IMR-90 (cell line): ENCODE data around the gene GALNT6. TPM values are rescaled to one million over a fixed set of nuclear protein-coding genes. Genes with fewer than 3 reads are reported as not detected.

Experiments used
- ATAC-seq: fragments of 200-7000 bp; cut with Tn5 transposase; 2 replicates; pipeline ENCODE4 v1.9.1; 2020; ENCODE audit warnings: low read depth, mild to moderate bottlenecking, moderate library complexity
- BruUV-seq: library from RNA; stranded (reverse); fragments of 400-500 nt; replicated peaks from 2 replicates; lab custom pipeline; 2021; lab: Mats Ljungman, UMichigan
- CTCF ChIA-PET: fragments of 300-600 bp; formaldehyde crosslinking; extraction: SDS; loops from one replicate; lab custom pipeline; 2021; ENCODE audit warnings: antibody characterized with exemption; lab: Yijun Ruan, JAX
- POLR2A ChIA-PET: fragments of 300-600 bp; sonication (Branson Sonifier 250); formaldehyde crosslinking; loops from one replicate; lab custom pipeline; 2022; ENCODE audit warnings: antibody characterized with exemption; ENCODE audit not compliant: unreplicated experiment; lab: Charles Lee
- DNase-seq: peaks from one replicate; pipeline ENCODE4 v3.0.0; 2013
- H2AFZ ChIP-seq: replicated peaks from 2 replicates; pipeline ENCODE3; 2013; ENCODE audit warnings: low read length, mild to moderate bottlenecking; ENCODE audit not compliant: poor library complexity
- H2AK5ac ChIP-seq: 2 replicates; pipeline ENCODE4 v1.6.1; 2013; ENCODE audit warnings: low read depth, low read length, inconsistent platforms
- H2AK9ac ChIP-seq: replicated peaks from 2 replicates; pipeline ENCODE3; 2013; ENCODE audit warnings: mild to moderate bottlenecking, low read depth, low read length, moderate library complexity; ENCODE audit not compliant: poor library complexity
- H2BK120ac ChIP-seq: 2 replicates; pipeline ENCODE4 v1.6.1; 2013; ENCODE audit warnings: low read depth, low read length, inconsistent platforms
- H2BK15ac ChIP-seq: 3 replicates; pipeline ENCODE4 v1.6.1; 2013; ENCODE audit warnings: low read depth, low read length, inconsistent platforms
- H2BK20ac ChIP-seq: 2 replicates; pipeline ENCODE4 v1.6.1; 2013; ENCODE audit warnings: low read depth, mild to moderate bottlenecking, inconsistent platforms, low read length, moderate library complexity
- H2BK5ac ChIP-seq: 2 replicates; pipeline ENCODE4 v1.6.1; 2013; ENCODE audit warnings: mild to moderate bottlenecking, low read depth, low read length, inconsistent platforms; ENCODE audit not compliant: poor library complexity, severe bottlenecking
- H3K14ac ChIP-seq: replicated peaks from 2 replicates; pipeline ENCODE4 v1.6.1; 2013; ENCODE audit warnings: low read depth, low read length, inconsistent platforms
- H3K18ac ChIP-seq: 2 replicates; pipeline ENCODE4 v1.6.1; 2013; ENCODE audit warnings: low read depth, low read length, control low read depth
- H3K23ac ChIP-seq: 2 replicates; pipeline ENCODE4 v1.6.1; 2013; ENCODE audit warnings: low read depth, low read length, inconsistent platforms
- H3K27ac ChIP-seq: 2 replicates; pipeline ENCODE4 v1.5.1; 2013; ENCODE audit warnings: mild to moderate bottlenecking, control low read depth, low read length; ENCODE audit not compliant: insufficient read depth
- H3K27me3 ChIP-seq: 2 replicates; pipeline ENCODE4 v1.6.1; 2013; ENCODE audit warnings: low read length; ENCODE audit not compliant: control insufficient read depth, insufficient read depth
- H3K36me3 ChIP-seq: 2 replicates; pipeline ENCODE4 v1.6.1; 2013; ENCODE audit warnings: low read length, mixed read lengths; ENCODE audit not compliant: control insufficient read depth, insufficient read depth
- H3K4ac ChIP-seq: 2 replicates; pipeline ENCODE4 v1.6.1; 2013; ENCODE audit warnings: low read depth, low read length, inconsistent platforms
- H3K4me1 ChIP-seq: 2 replicates; pipeline ENCODE4 v1.6.1; 2013; ENCODE audit warnings: low read length, mixed read lengths; ENCODE audit not compliant: control insufficient read depth, insufficient read depth
- H3K4me2 ChIP-seq: 2 replicates; pipeline ENCODE4 v1.6.1; 2013; ENCODE audit warnings: low read depth, mild to moderate bottlenecking, control low read depth, low read length, moderate library complexity
- H3K4me3 ChIP-seq: 2 replicates; pipeline ENCODE4 v1.5.1; 2013; ENCODE audit warnings: low read depth, mild to moderate bottlenecking, control low read depth, low read length, moderate library complexity; ENCODE audit not compliant: insufficient read depth
- H3K56ac ChIP-seq: 2 replicates; pipeline ENCODE4 v1.6.1; 2013; ENCODE audit warnings: low read length, inconsistent platforms; ENCODE audit not compliant: insufficient read depth; ENCODE audit errors: extremely low read depth
- H3K79me1 ChIP-seq, 2 experiments: 2 replicates each; pipeline ENCODE4 v1.6.1; 2013; ENCODE audit warnings: low read length in 2 of 2, inconsistent platforms in 1 of 2, low read depth in 1 of 2
- H3K9ac ChIP-seq: 2 replicates; pipeline ENCODE4 v1.6.1; 2013; ENCODE audit warnings: low read depth, low read length, control low read depth
- H3K9me1 ChIP-seq: 2 replicates; pipeline ENCODE4 v1.6.1; 2013; ENCODE audit warnings: low read length, inconsistent platforms; ENCODE audit not compliant: insufficient read depth
- H3K9me3 ChIP-seq: 2 replicates; pipeline ENCODE4 v1.6.1; 2013; ENCODE audit warnings: low read length; ENCODE audit not compliant: control insufficient read depth, insufficient read depth
- H4K20me1 ChIP-seq: 2 replicates; pipeline ENCODE4 v1.6.1; 2013; ENCODE audit warnings: low read length, inconsistent platforms; ENCODE audit not compliant: insufficient read depth
- H4K5ac ChIP-seq: 2 replicates; pipeline ENCODE4 v1.6.1; 2013; ENCODE audit warnings: mild to moderate bottlenecking, low read depth, low read length, control low read depth
- H4K8ac ChIP-seq, 2 experiments: 2 replicates each; pipeline ENCODE4 v1.6.1; 2013; ENCODE audit warnings: low read depth in 2 of 2, low read length in 2 of 2, control low read depth in 1 of 2, inconsistent platforms in 1 of 2
- H4K91ac ChIP-seq: 2 replicates; pipeline ENCODE4 v1.6.1; 2013; ENCODE audit warnings: low read depth, low read length, inconsistent platforms; ENCODE audit not compliant: insufficient read depth
- CTCF ChIP-seq: conservative IDR thresholded peaks from 2 replicates; pipeline ENCODE4 v1.5.1; 2012; ENCODE audit warnings: mild to moderate bottlenecking, low read depth, low read length, improper control_type of control experiment
- POLR2A ChIP-seq: IDR thresholded peaks from 2 replicates; pipeline ENCODE4 v1.6.1; 2012; ENCODE audit warnings: mild to moderate bottlenecking, low read depth, low read length
- USF2 ChIP-seq: fragments of 150-350 bp; IDR thresholded peaks from 2 replicates; pipeline ENCODE4 v1.6.1; 2017; ENCODE audit warnings: mild to moderate bottlenecking, antibody characterized with exemption, low read length, low read depth
- WGBS, 2 experiments: methylation state at CpG; one replicate each; pipeline versions ENCODE4 v1.1.5 to v1.1.7; 2013; ENCODE audit warnings: missing lambda C conversion rate in 2 of 2; ENCODE audit not compliant: insufficient read length in 1 of 2; ENCODE audit errors: extremely low coverage in 2 of 2; 5-methylcytosine and 5-hydroxymethylcytosine counted together
- dilution Hi-C: fragments of 300-500 bp; cut with HindIII; formaldehyde crosslinking; loops from one replicate; pipeline ENCODE4 v1.14.3; 2018; ENCODE audit warnings: low sequenced_read_pairs; ENCODE audit not compliant: unreplicated experiment
- in situ Hi-C: fragments of 300-500 bp; cut with MboI; formaldehyde crosslinking; loops from 3 replicates; pipeline ENCODE4 v1.14.3; 2019; ENCODE audit warnings: low sequenced_read_pairs, inconsistent platforms, mixed read lengths
- intact Hi-C: fragments of 100-400 bp; cut with micrococcal nuclease; formaldehyde crosslinking; loops from 2 replicates; pipeline ENCODE4 v1.10.0; 2022
- polyA plus RNA-seq, 3 experiments: library from polyadenylated mRNA; depleted of rRNA; stranded (reverse); fragments of >200 nt; gene quantifications; 2 replicates each; pipeline ENCODE4 v1.2.3, GENCODE V29; 2012; ENCODE audit warnings: low replicate concordance in 1 of 3
- total RNA-seq: library from RNA; depleted of rRNA; stranded (reverse); fragments of >200 nt; gene quantifications from 2 replicates; pipeline ENCODE4 v1.2.3, GENCODE V29; 2012

Gene GALNT6
- total and polyA plus RNA-seq, 2 of the 4 experiments (the other 2 are of a cell fraction) = 17.1 to 23.7 TPM

GRCh38 chr12:51374856-51375255 lies 16.4 kb downstream of the GALNT6 start:
- Histone ChIP-seq H3K4me2 (no peak overlapping the region), H3K36me3 (no peaks in the 10 kb centered on the region), H4K20me1 (no peaks in the 10 kb centered on the region), H2BK5ac (peak overlapping the region; percentile 51), H4K8ac (peak overlapping the region; percentile 59 to 90; a peak in 3 of 4 replicates), H2AFZ (peak overlapping the region; percentile 81), H2AK9ac (no peak overlapping the region), H3K9me3 (no peaks in the 10 kb centered on the region), H3K9me1 (peaks cover 14% of the 10 kb centered on the region), H3K14ac (peak overlapping the region; percentile 67), H3K4me1 (peaks cover 13% of the 10 kb centered on the region), H3K9ac (no peak overlapping the region), H3K18ac (peak overlapping the region; percentile 86; the same call in 1 of the 2 replicates), H3K27me3 (no peaks in the 10 kb centered on the region), H3K79me1 (peaks cover 0 to 21% of the 10 kb centered on the region in 2 experiments; a peak in 1 of 4 replicates), H2BK15ac (peak overlapping the region; percentile 71; the same call in 2 of the 3 replicates), H3K27ac (no peak overlapping the region), H4K91ac (peak overlapping the region; percentile 60; the same call in 1 of the 2 replicates), H2AK5ac (peak overlapping the region; percentile 46), H2BK120ac (peak overlapping the region; percentile 86), H4K5ac (peak overlapping the region; percentile 98; the same call in 1 of the 2 replicates), H3K4me3 (no peak overlapping the region), H3K56ac (no peak overlapping the region), H2BK20ac (0 out of 2 replicates have a peak overlapping the region, but pooled peaks have one; percentile 65), H3K4ac (peak overlapping the region; percentile 63), H3K23ac (peak overlapping the region; percentile 98)
- ChIA-PET CTCF (interaction anchor here (0.5 to 1.0 kb wide), 3 partner anchors 13 to 907 kb away, joined by 3 to 5 read pairs (median 3); partner anchors contain the start of gene GALNT6), POLR2A (no interaction called here)
- in situ Hi-C loops = loop anchor here (25.0 kb wide), 1 partner anchor 863 kb away; the partner anchor contains the start of gene DIP2B
- no peak for ATAC-seq
- intact Hi-C loops = no loop called here
- no peak for DNase-seq
- BruUV-seq = no TSS peak
- no peak for TF ChIP-seq USF2
- no peak for TF ChIP-seq CTCF
- no peak for TF ChIP-seq POLR2A
- dilution Hi-C loops = no loop called here
- 61% methylated on average over 4 of the region's 5 CpGs; no CpG with 5 or more reads in 1 of the 2 experiments for WGBS, 2 experiments
